Activated naive CD4-positive, alpha-beta T cell treated with anti-CD3 and anti-CD28 coated beads, Interleukin-2, amount 50 U/mL, for 24 hours (primary cell): ENCODE measurements around the gene AUTS2.

Source experiments
- H3K27ac Mint-ChIP-seq: one replicate; pipeline ENCODE4 v1.8.0; 2021; ENCODE audit warnings: mild to moderate bottlenecking, mixed read lengths
- H3K27me3 Mint-ChIP-seq: one replicate; pipeline ENCODE4 v1.8.0; 2021; ENCODE audit warnings: mixed read lengths
- H3K36me3 Mint-ChIP-seq: one replicate; pipeline ENCODE4 v1.8.0; 2021; ENCODE audit warnings: mixed read lengths
- H3K4me1 Mint-ChIP-seq: one replicate; pipeline ENCODE4 v1.8.0; 2021; ENCODE audit warnings: mixed read lengths
- H3K4me3 Mint-ChIP-seq: one replicate; pipeline ENCODE4 v1.8.0; 2021; ENCODE audit warnings: mild to moderate bottlenecking, mixed read lengths
- H3K9me3 Mint-ChIP-seq: one replicate; pipeline ENCODE4 v1.8.0; 2021; ENCODE audit warnings: mixed read lengths

Gene AUTS2

DNA sequence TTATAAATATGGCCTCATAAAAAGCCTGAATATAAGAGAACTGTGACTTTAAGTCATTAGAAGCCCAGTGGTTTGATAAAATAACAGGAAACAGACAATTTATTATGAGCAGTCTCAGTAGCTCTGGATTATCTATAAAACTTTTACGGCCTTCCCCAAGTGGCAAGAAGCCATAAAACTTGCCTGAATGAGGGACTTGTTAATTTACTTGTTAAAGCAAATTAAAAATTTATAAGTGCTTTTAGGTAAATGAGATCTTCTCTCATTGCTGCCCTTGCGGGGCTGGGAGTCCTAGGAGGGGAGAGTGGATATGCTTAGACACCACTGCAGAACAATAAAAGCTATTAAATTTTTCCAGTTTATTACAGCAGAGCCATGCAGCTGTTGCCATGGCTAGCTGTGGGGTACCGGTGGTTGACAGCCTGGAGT, 499.9 kb downstream of the AUTS2 start:
- Mint-ChIP-seq H3K4me3 (no peak overlapping the region), H3K4me1 (no peaks in the 10 kb centered on the region), H3K9me3 (no peaks in the 10 kb centered on the region), H3K27ac (no peak overlapping the region), H3K36me3 (no peaks in the 10 kb centered on the region), H3K27me3 (no peaks in the 10 kb centered on the region)

GRCh38 chr7:70098905-70099672, 500.8 kb downstream of the AUTS2 start:
- no peaks in the 10 kb centered on the region for H3K27me3 Mint-ChIP-seq
- no peaks in the 10 kb centered on the region for H3K36me3 Mint-ChIP-seq
- H3K4me1 Mint-ChIP-seq, result no peaks in the 10 kb centered on the region
- no peak overlapping the region for H3K27ac Mint-ChIP-seq
- no peak overlapping the region for H3K4me3 Mint-ChIP-seq
- no peaks in the 10 kb centered on the region for H3K9me3 Mint-ChIP-seq

GRCh38 chr7:70104243-70104642, 506.0 kb downstream of the AUTS2 start:
- Mint-ChIP-seq H3K27ac (no peak overlapping the region), H3K36me3 (no peaks in the 10 kb centered on the region), H3K4me3 (no peak overlapping the region), H3K9me3 (no peaks in the 10 kb centered on the region), H3K27me3 (no peaks in the 10 kb centered on the region), H3K4me1 (no peaks in the 10 kb centered on the region)

GRCh38 chr7:70113078-70113477, 514.8 kb downstream of the AUTS2 start:
- H3K27ac Mint-ChIP-seq, result no peak overlapping the region
- no peaks in the 10 kb centered on the region for H3K36me3 Mint-ChIP-seq
- no peak overlapping the region for H3K4me3 Mint-ChIP-seq
- no peaks in the 10 kb centered on the region for H3K4me1 Mint-ChIP-seq
- no peaks in the 10 kb centered on the region for H3K9me3 Mint-ChIP-seq
- no peaks in the 10 kb centered on the region for H3K27me3 Mint-ChIP-seq

- Mint-ChIP-seq H3K9me3 (no peaks in the 10 kb centered on the region), H3K27ac (no peak overlapping the region), H3K27me3 (no peaks in the 10 kb centered on the region), H3K4me3 (no peak overlapping the region), H3K4me1 (no peaks in the 10 kb centered on the region), H3K36me3 (no peaks in the 10 kb centered on the region)
Measured at GRCh38 chr7:70113536-70113935, 515.3 kb downstream of the AUTS2 start.

GRCh38 chr7:70114806-70115205, 516.5 kb downstream of the AUTS2 start:
- Mint-ChIP-seq H3K27me3 (no peaks in the 10 kb centered on the region), H3K9me3 (no peaks in the 10 kb centered on the region), H3K27ac (no peak overlapping the region), H3K36me3 (no peaks in the 10 kb centered on the region), H3K4me3 (no peak overlapping the region), H3K4me1 (no peaks in the 10 kb centered on the region)

DNA sequence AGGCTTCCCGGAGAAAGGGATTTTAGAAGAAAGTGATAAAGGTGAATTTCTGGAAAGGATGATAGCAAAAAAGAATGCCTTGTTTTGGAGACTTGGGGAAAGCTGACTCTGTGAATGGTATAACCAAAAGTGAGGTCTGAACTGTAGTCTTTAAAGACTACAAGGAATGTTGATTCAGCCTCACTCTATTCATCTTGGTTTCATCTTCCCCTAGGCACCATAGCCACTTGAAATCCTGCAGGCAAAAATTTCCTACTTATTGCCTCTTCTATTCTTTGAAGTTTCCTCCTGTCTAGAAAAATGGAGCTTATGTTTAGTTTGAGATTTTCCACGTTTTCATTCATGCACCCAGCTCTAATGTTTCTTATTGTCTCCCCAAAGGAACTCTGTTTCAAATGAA, 518.0 kb downstream of the AUTS2 start:
- Mint-ChIP-seq H3K36me3 (no peaks in the 10 kb centered on the region), H3K4me3 (no peak overlapping the region), H3K4me1 (no peaks in the 10 kb centered on the region), H3K27ac (no peak overlapping the region), H3K27me3 (no peaks in the 10 kb centered on the region), H3K9me3 (no peaks in the 10 kb centered on the region)

GRCh38 chr7:70116867-70117266, 518.6 kb downstream of the AUTS2 start:
- H3K4me1 Mint-ChIP-seq, result no peaks in the 10 kb centered on the region
- no peaks in the 10 kb centered on the region for H3K36me3 Mint-ChIP-seq
- no peaks in the 10 kb centered on the region for H3K9me3 Mint-ChIP-seq
- no peaks in the 10 kb centered on the region for H3K27me3 Mint-ChIP-seq
- H3K27ac Mint-ChIP-seq, result no peak overlapping the region
- no peak overlapping the region for H3K4me3 Mint-ChIP-seq

DNA sequence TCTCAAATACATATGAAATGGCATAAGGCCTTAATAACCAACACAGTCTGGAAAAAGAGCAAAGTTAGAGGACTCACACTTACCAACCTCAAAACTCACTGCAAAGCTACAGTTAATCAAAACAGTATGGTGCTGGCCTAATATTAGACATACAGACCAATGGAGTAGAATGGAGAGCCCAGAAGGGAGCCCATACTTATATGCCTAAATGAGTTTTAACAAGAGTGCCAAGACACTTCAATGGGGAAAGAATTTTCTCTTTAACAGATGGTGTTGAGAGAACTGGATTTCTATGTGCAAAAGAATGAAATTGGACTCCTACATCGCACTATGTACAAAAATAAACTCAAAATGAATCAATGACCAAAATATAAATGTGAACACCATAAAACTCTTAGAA, 522.6 kb downstream of the AUTS2 start:
- Mint-ChIP-seq H3K27me3 (no peaks in the 10 kb centered on the region), H3K36me3 (no peaks in the 10 kb centered on the region), H3K4me1 (no peaks in the 10 kb centered on the region), H3K4me3 (no peak overlapping the region), H3K27ac (no peak overlapping the region), H3K9me3 (peaks cover 12% of the 10 kb centered on the region)

- Mint-ChIP-seq H3K4me3 (no peak overlapping the region), H3K36me3 (no peaks in the 10 kb centered on the region), H3K4me1 (no peaks in the 10 kb centered on the region), H3K9me3 (peaks cover 3% of the 10 kb centered on the region), H3K27ac (no peak overlapping the region), H3K27me3 (no peaks in the 10 kb centered on the region)
Measured at GRCh38 chr7:70131817-70132216, 533.5 kb downstream of the AUTS2 start.

GRCh38 chr7:70132226-70132851, 534.1 kb downstream of the AUTS2 start:
- Mint-ChIP-seq H3K9me3 (peaks cover 3% of the 10 kb centered on the region), H3K4me3 (no peak overlapping the region), H3K27ac (no peak overlapping the region), H3K36me3 (no peaks in the 10 kb centered on the region), H3K4me1 (no peaks in the 10 kb centered on the region), H3K27me3 (no peaks in the 10 kb centered on the region)

- no peaks in the 10 kb centered on the region for H3K27me3 Mint-ChIP-seq
Measured at GRCh38 chr7:70132852-70133690, 534.8 kb downstream of the AUTS2 start.

DNA sequence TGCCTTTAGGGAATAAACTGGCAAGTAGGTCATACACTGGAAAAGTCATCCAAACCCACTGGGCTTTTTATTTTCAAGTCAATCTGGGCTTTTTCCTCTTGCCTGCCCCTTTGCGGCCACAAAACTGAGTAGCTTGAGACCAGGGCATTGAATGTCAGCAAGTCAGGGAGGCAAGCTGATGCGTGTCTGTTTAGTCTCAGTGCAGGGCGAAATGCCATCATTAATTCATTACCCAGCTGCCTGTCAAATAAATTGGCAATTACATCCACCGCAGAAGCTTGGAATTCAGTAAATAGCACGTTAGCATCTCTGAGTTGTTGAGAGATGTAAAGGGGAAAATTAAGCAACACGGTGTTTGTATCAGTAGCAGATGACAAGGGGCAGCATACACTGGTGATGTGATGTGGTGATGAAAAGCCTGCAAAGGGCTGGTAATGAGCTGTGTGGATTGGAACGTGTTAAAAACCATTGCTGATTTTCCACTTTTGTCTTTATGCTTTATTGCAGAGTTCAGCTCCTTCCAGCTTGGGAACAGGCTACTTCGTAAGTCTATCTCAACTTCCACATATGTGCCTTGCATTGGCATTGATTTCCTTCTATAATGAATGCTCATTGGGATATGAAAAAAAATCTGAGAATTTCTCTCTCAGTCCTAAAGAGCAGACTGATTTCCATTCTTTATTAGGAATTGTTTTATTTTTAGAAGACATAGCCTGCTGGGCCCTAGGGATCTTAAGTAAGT, 535.9 kb downstream of the AUTS2 start:
- no peaks in the 10 kb centered on the region for H3K36me3 Mint-ChIP-seq

More at GRCh38 chr7:70132852-70133690, 534.8 kb downstream of the AUTS2 start:
- H3K9me3 Mint-ChIP-seq, result peaks cover 2% of the 10 kb centered on the region
- no peak overlapping the region for H3K4me3 Mint-ChIP-seq
- H3K36me3 Mint-ChIP-seq, result no peaks in the 10 kb centered on the region
- no peaks in the 10 kb centered on the region for H3K4me1 Mint-ChIP-seq
- no peak overlapping the region for H3K27ac Mint-ChIP-seq

GRCh38 chr7:70135656-70136055, 537.4 kb downstream of the AUTS2 start:
- no peak overlapping the region for H3K4me3 Mint-ChIP-seq
- no peak overlapping the region for H3K27ac Mint-ChIP-seq
- H3K36me3 Mint-ChIP-seq, result no peaks in the 10 kb centered on the region
- no peaks in the 10 kb centered on the region for H3K4me1 Mint-ChIP-seq
- no peaks in the 10 kb centered on the region for H3K9me3 Mint-ChIP-seq
- no peaks in the 10 kb centered on the region for H3K27me3 Mint-ChIP-seq

More for the DNA sequence above, 535.9 kb downstream of the AUTS2 start:
- no peaks in the 10 kb centered on the region for H3K27me3 Mint-ChIP-seq
- no peaks in the 10 kb centered on the region for H3K9me3 Mint-ChIP-seq
- no peaks in the 10 kb centered on the region for H3K4me1 Mint-ChIP-seq
- H3K27ac Mint-ChIP-seq, result no peak overlapping the region
- no peak overlapping the region for H3K4me3 Mint-ChIP-seq

DNA sequence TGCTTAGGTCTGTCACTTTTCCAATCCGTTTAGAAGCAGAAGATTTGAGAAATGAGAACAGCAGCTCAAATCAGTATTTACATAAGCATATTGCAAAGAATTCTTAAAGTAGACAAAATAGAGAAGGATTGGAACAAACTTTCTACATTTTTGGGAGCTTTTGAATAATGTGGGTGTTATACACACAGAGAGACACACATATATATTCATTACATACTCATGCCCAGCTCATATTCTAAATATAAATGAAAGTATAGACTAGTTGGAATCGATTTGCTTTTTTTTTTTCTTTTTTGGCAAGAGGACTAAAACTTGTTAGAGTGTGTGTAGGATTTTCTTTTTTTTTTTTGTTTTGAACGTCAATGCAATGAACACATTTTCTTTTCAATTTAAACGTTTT, 538.9 kb downstream of the AUTS2 start:
- Mint-ChIP-seq H3K36me3 (no peaks in the 10 kb centered on the region), H3K4me1 (no peaks in the 10 kb centered on the region), H3K4me3 (no peak overlapping the region), H3K9me3 (peaks cover 4% of the 10 kb centered on the region), H3K27ac (no peak overlapping the region), H3K27me3 (no peaks in the 10 kb centered on the region)
